ENCODE measurements around the gene AGGF1.
"Not testable (repeated sequence)": the region's sequence is repeated elsewhere in the genome, so short reads cannot be mapped to it uniquely, and the experiment has no call there.

Gene AGGF1

GRCh38 chr5:77030097-77031071 lies at the start of gene AGGF1:
TSS of gene AGGF1 (plus strand) at chr5:77030404. CDS start at chr5:77030767, 363 bp downstream.
- DNase-seq (ENCODE audit: low read depth, low spot score), result peak; percentile 96

DNA sequence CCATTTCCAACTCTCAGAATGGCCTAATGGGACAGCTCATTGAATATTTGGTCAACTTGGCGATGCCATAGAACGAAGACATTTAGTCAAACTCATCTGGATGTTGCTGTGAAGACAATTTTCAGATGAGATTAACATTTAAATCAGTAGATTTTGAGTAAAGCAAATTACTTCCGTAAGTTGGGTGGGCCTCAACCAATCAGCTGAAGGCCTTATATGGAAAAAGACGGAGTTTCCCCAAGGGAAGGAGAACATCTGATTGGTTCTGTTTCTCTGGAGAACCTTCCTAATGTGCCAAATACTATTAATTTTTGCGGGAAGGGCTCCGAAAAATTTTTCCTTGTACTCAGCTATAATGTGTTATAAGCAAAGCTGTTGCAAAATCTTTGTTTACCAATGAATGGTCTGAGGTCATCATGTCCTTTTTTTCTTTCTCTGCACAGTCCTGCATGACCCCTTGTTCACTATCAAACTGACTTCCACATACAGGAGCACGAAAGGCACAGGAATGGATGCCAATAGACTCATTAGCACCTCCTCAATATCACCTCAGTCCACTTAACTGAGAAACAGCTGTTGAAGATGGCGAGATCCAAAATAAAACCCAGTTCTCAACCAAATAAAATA lies 49.6 kb upstream of the AGGF1 start:
- no peak for DNase-seq (ENCODE audit: low read depth, low spot score)

- no peak for DNase-seq (ENCODE audit: low read depth, low spot score)
Observed at GRCh38 chr5:76982450-76982849, 47.8 kb upstream of the AGGF1 start.

DNA sequence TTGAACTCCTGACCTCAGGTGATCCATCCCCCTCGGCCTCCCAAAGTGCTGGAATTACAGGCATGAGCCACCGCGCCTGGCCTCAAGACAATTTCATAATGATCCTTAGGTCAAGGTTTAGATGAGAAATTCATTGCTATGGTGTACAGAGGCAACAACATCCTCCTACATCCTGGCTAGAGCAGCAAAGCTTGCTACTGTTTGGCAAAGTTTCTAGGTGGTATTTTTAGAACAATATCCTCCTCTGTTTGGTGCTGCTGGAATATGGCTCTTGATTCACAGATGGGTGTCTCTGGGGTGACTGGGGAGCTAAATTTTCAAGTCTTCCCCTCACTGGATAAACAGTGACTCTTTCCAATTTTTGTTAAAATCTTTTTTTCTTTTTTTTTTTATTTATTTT lies 46.7 kb upstream of the AGGF1 start:
- no peak for DNase-seq (ENCODE audit: low read depth, low spot score)

DNA sequence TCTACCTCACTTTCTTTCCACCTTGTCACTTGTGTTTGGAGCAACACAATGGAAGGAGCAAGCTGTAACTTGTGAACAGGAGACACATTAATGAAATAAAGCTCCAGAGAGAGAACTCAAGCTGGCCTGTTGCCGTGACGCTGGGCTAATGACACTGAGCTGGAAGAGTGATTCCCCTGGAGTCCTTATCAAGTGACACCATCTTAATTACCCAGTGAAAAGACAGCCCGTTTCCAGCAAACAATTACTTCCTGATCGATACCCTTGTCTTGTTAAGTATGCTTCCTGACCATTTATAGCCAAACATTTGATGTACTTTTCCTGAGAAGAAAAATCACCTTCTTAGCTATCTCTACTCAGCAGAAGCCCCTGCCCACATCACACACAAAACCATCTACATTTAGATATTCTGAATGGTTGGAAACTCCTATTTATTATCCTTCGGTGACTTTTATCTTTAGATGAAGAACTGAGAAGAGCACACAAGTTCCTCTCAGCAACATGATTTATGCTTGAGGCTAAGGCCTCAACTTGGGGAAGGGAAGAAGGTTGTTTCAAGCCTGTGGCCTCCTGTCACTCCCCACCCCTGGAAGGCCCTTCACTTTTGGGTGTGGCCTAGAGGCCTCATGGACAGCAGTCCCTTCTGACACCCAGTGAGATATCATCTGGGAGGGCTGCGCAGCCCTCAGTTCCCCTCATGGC lies 43.2 kb upstream of the AGGF1 start:
- DNase-seq (ENCODE audit: low read depth, low spot score), result no peak

DNA sequence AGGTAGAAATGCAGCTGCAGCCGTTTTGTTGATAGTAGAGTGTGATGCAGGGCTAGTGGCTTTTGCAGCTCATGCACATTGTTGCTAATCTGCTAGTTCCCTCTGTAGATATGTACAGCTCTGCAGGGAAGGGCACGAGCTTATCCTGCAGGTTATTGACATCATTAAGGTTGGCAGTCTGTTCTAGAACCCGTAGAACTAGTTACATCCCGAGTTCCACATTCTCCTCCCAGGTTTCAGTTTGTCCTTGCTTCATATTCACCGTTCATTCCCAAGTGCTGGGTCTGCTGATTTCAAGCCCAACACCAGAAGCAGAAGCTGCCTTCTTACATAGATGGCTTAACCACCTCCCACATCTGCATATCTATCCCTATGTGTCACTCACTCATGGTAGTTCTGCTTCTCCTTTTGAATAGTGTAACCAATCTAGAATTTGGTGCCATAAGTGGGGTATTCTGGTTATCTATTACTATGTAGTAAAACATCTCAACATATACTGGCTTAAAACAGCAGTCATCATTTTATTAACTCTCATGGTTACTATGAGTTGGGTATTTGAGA lies 39.2 kb upstream of the AGGF1 start:
- DNase-seq (ENCODE audit: low read depth, low spot score), result no peak

DNA sequence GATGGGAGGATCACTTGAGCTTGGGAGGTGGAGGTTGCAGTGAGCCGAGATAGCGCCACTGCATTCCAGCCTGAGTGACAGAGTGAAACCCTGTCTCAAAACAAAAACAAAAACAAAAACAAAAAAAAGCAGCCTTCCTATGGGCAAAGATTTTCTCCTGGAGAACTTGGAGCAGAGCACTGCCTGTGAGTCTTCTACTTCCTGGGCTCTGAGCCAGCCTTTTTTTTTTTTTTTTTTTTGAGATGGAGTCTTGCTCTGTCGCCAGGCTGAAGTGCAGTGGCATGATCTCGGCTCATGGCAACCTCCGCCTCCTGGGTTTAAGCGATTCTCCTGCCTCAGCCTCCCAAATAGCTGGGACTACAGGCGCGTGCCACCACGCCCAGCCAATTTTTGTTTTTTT lies 36.8 kb upstream of the AGGF1 start:
- not testable (repeated sequence) for DNase-seq (ENCODE audit: low read depth, low spot score)

- no peak for DNase-seq (ENCODE audit: low read depth, low spot score)
Observed at GRCh38 chr5:76994337-76994736, 35.9 kb upstream of the AGGF1 start.

- DNase-seq (ENCODE audit: low read depth, low spot score), result not testable (repeated sequence)
Observed at GRCh38 chr5:76998251-76998650, 32.0 kb upstream of the AGGF1 start.

DNA sequence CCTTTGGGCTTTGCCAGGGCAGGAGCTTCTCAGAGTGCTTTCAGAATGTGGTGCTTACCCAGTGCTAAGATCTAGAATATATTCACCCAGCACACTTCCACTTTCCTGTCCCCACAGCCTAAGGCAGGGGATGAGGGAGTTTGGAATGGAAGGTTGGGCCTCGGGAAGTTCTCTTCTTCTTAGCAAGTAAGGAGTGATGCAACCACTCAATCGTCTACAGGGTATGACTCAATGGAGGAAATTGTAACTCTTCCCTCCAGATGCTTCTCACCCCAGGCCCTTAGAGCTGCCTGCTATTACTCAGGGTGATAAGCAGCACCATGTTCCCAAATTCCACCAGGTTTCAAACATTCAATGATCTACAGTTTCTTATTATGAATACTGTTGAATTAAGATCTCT lies 30.8 kb upstream of the AGGF1 start:
- peak; percentile 35 for DNase-seq (ENCODE audit: low read depth, low spot score)

- no peak for DNase-seq (ENCODE audit: low read depth, low spot score)
Observed at GRCh38 chr5:77003246-77003645, 27.0 kb upstream of the AGGF1 start.

- DNase-seq (ENCODE audit: low read depth, low spot score), result no peak
Observed at GRCh38 chr5:77006124-77006523, 24.1 kb upstream of the AGGF1 start.

DNA sequence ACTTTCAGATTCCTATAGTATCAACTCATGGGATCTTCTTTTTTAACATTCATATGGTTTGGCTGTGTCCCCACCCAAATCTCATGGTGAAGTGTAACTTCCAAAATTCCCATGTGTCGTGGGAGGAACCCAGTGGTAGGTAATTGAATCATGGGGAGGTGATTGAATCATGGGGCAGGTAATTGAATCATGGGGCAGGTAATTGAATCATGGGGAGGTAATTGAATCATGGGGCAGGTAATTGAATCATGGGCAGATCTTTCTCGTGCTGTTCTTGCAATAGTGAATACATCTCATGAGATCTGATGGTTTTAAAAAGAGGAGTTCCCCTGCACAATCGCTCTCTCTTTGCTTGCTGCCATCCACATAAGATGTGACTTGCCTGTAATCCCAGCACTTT lies 21.8 kb upstream of the AGGF1 start:
- no peak for DNase-seq (ENCODE audit: low read depth, low spot score)

DNA sequence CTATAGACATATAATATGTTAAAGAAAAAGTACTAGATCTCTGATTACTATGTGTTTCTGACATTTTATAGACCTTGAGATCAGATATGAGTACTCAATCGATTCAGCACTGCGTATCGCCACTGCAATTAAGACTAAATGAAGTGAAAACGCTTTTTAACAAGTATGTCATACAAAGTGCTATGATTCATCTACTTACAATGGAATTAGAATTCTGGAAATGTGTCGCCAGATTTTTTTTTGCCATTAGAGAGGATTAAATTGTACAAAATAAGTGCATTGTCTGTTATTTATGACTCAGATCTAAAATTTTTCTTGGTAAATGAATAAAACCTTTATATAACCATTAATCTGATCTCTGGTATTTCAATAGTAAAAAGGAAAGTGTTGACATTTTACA lies 20.0 kb upstream of the AGGF1 start:
- peak; percentile 8 for DNase-seq (ENCODE audit: low read depth, low spot score)

GRCh38 chr5:77011498-77011897 lies 18.7 kb upstream of the AGGF1 start:
- DNase-seq (ENCODE audit: low read depth, low spot score), result no peak

DNA sequence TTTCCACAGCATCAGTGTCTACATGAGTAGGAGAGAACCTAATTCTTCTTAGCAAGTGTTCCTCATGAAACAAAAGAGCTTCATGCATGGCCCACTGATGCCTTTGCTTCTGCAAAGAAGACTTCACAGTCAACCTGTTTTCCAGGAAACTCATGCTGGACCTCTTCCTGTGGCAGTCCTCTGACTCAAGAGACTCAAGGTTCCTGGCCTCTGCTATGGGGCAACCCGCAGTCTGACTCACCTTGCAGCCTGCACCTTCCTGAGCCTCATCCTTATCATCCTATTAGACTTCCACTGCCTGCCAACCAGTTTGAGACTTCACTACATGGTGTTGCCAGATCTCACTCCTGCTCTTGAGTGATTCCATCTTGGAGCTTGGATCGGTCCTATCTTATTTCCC lies 17.6 kb upstream of the AGGF1 start:
- no peak for DNase-seq (ENCODE audit: low read depth, low spot score)

DNA sequence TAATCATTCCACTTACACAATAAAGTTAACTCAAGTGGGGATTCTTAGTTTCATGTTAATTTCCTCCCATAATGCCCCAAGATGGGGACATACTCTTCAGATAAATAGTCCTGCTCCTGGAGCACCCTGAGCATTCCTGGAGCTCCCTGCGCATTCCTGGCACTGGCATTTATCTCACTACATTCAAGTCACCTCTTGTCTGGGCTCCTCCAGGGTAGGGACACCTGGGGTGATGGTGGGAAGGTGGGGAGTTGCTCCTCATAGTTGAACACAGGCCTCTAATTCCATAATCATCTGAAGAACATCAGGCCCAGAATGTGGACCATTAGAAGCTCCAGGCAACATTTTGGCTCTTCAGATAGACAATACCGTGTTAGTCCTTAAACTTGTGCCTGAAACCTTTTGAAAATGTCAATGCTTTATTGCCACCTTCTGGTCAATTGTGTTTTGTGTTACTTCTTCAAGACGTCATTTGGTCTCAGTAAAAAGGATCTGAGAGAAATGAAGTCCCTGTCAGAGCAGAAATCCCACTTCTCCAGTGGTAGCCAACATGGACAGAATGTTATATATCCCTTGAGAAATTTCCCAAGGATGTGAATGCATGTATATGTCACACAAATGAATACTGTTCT lies 14.2 kb upstream of the AGGF1 start:
- DNase-seq (ENCODE audit: low read depth, low spot score), result peak; percentile 82

GRCh38 chr5:77016962-77017361 lies 13.2 kb upstream of the AGGF1 start:
- no peak for DNase-seq (ENCODE audit: low read depth, low spot score)

DNA sequence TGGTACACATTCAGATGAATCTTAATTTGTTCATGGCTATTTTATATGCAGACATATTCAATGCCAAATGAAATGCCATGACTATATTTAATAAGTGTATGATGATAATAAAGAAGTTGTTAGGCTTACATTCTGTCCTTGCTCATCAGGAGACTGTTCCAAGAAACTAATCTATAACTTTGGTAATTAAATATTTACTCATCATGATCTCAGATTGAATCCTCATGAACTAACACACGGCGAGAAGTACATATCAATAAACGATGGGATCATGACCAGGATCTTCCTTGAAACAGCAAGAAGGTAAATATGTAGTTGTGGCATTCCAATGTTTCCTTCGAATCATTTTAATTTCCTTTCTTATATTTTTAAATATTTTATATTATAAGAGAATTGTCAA lies 12.5 kb upstream of the AGGF1 start:
- no peak for DNase-seq (ENCODE audit: low read depth, low spot score)

- DNase-seq (ENCODE audit: low read depth, low spot score), result no peak
Observed at GRCh38 chr5:77022511-77023417, 7.4 kb upstream of the AGGF1 start.

- DNase-seq (ENCODE audit: low read depth, low spot score), result no peak
Observed at GRCh38 chr5:77024490-77024889, 5.7 kb upstream of the AGGF1 start.

All from astrocyte of the hippocampus (primary cell).